Caco-2 (cell line): ENCODE results near the gene GAS7. TPM values are rescaled to one million over a fixed set of nuclear protein-coding genes. Genes with fewer than 3 reads are reported as not detected.

Source experiments
- BruUV-seq: library from RNA; stranded (reverse); fragments of 400-500 nt; replicated peaks from 2 replicates; lab custom pipeline; 2021; lab: Mats Ljungman, UMichigan
- CTCF ChIA-PET: fragments of 300-600 bp; sonication (Branson Sonifier 250); formaldehyde crosslinking; loops from one replicate; lab custom pipeline; 2022; ENCODE audit warnings: antibody characterized with exemption; lab: Charles Lee
- POLR2A ChIA-PET: fragments of 300-600 bp; sonication (Branson Sonifier 250); formaldehyde crosslinking; loops from one replicate; lab custom pipeline; 2022; ENCODE audit warnings: antibody characterized with exemption; lab: Charles Lee
- DNase-seq, 2 experiments: peaks; one replicate each; pipeline versions ENCODE4 v3.0.0 to v3.0.0-alpha.2; 2020 to 2022
- H3K27me3 ChIP-seq: replicated peaks from 2 replicates; pipeline ENCODE4 v1.6.0; 2011; ENCODE audit warnings: low read length; ENCODE audit not compliant: control insufficient read depth, insufficient read depth
- H3K36me3 ChIP-seq: 2 replicates; pipeline ENCODE4 v1.5.1; 2011; ENCODE audit warnings: low read length; ENCODE audit not compliant: control insufficient read depth, insufficient read depth
- H3K4me1 ChIP-seq: fragments of 250-450 bp; sonication (Bioruptor Pico); 2 replicates; pipeline ENCODE4 v1.5.1; 2020; ENCODE audit warnings: mild to moderate bottlenecking
- H3K4me3 ChIP-seq: 2 replicates; pipeline ENCODE4 v1.5.1; 2011; ENCODE audit warnings: low read depth, mild to moderate bottlenecking, control low read depth, low read length
- H3K9me3 ChIP-seq: fragments of 250-450 bp; sonication (Bioruptor Pico); 2 replicates; pipeline ENCODE4 v1.5.1; 2020; ENCODE audit warnings: mild to moderate bottlenecking, moderate library complexity
- H3K27ac Mint-ChIP-seq: one replicate; pipeline ENCODE4 v1.8.0; 2022; ENCODE audit warnings: mixed read lengths; ENCODE audit not compliant: unreplicated experiment
- H3K27me3 Mint-ChIP-seq: one replicate; pipeline ENCODE4 v1.8.0; 2022; ENCODE audit warnings: mixed read lengths; ENCODE audit not compliant: insufficient read depth, unreplicated experiment
- H3K36me3 Mint-ChIP-seq: one replicate; pipeline ENCODE4 v1.8.0; 2022; ENCODE audit warnings: mild to moderate bottlenecking, mixed read lengths; ENCODE audit not compliant: insufficient read depth, unreplicated experiment
- H3K4me1 Mint-ChIP-seq: one replicate; pipeline ENCODE4 v1.8.0; 2022; ENCODE audit warnings: low read depth, mixed read lengths; ENCODE audit not compliant: unreplicated experiment
- H3K4me3 Mint-ChIP-seq: one replicate; pipeline ENCODE4 v1.8.0; 2022; ENCODE audit warnings: mild to moderate bottlenecking, moderate library complexity, mixed read lengths; ENCODE audit not compliant: unreplicated experiment
- H3K9me3 Mint-ChIP-seq: one replicate; pipeline ENCODE4 v1.8.0; 2022; ENCODE audit warnings: mixed read lengths; ENCODE audit not compliant: unreplicated experiment
- intact Hi-C: fragments of 100-400 bp; cut with micrococcal nuclease; formaldehyde crosslinking; loops from one replicate; pipeline ENCODE4 v1.10.0; 2022; ENCODE audit not compliant: unreplicated experiment
- total RNA-seq: library from RNA; stranded (reverse); gene quantifications from 2 replicates; pipeline ENCODE4 v1.2.3, GENCODE V29; 2022
- TF ChIP-seq, protein P1 (sequence below), 2 experiments: fragments of 200-600 bp in 1 of 2; IDR thresholded peaks; 1 replicate in 1 of 2; 2 replicates in 1 of 2; pipeline versions ENCODE4 v1.5.1 to v1.8.0; 2011 to 2022; ENCODE audit warnings: antibody characterized with exemption in 1 of 2, control low read depth in 1 of 2, inconsistent platforms in 1 of 2, low read depth in 1 of 2, low read length in 1 of 2, mild to moderate bottlenecking in 1 of 2, moderate library complexity in 1 of 2; ENCODE audit not compliant: insufficient read depth in 1 of 2, severe bottlenecking in 1 of 2, unreplicated experiment in 1 of 2

Gene GAS7
- total RNA-seq, 1 experiment from 2014 or later: 0.34 TPM

GRCh38 chr17:9969301-9969935 lies 229.0 kb downstream of the GAS7 start:
- ChIA-PET CTCF (no interaction called here), POLR2A (no interaction called here)
- H3K27me3 Mint-ChIP-seq: peaks cover 3% of the 10 kb centered on the region
- Histone ChIP-seq H3K4me1 (no peaks in the 10 kb centered on the region), H3K9me3 (no peaks in the 10 kb centered on the region), H3K4me3 (no peak overlapping the region), H3K27me3 (no peaks in the 10 kb centered on the region), H3K36me3 (no peaks in the 10 kb centered on the region)
- H3K27ac Mint-ChIP-seq: no peak overlapping the region
- H3K36me3 Mint-ChIP-seq: no peaks in the 10 kb centered on the region
- H3K4me3 Mint-ChIP-seq: no peak overlapping the region
- no peaks in the 10 kb centered on the region for H3K9me3 Mint-ChIP-seq
- BruUV-seq: no TSS peak
- intact Hi-C loops: loop anchor here (5.0 kb wide), 1 partner anchor 258 kb away; no protein-coding TSS in a partner anchor
- TF ChIP-seq, protein P1, sequence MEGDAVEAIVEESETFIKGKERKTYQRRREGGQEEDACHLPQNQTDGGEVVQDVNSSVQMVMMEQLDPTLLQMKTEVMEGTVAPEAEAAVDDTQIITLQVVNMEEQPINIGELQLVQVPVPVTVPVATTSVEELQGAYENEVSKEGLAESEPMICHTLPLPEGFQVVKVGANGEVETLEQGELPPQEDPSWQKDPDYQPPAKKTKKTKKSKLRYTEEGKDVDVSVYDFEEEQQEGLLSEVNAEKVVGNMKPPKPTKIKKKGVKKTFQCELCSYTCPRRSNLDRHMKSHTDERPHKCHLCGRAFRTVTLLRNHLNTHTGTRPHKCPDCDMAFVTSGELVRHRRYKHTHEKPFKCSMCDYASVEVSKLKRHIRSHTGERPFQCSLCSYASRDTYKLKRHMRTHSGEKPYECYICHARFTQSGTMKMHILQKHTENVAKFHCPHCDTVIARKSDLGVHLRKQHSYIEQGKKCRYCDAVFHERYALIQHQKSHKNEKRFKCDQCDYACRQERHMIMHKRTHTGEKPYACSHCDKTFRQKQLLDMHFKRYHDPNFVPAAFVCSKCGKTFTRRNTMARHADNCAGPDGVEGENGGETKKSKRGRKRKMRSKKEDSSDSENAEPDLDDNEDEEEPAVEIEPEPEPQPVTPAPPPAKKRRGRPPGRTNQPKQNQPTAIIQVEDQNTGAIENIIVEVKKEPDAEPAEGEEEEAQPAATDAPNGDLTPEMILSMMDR (IDR thresholded peaks at IDR 0.05; ENCODE audit: insufficient read depth in 1 of 2, low read depth in 1 of 2, low read length in 1 of 2, severe bottlenecking in 1 of 2, unreplicated experiment in 1 of 2): no peak
- no peak for DNase-seq
- H3K4me1 Mint-ChIP-seq: no peaks in the 10 kb centered on the region

GRCh38 chr17:9968881-9969280 lies 229.5 kb downstream of the GAS7 start:
- Histone ChIP-seq H3K36me3 (no peaks in the 10 kb centered on the region), H3K9me3 (no peaks in the 10 kb centered on the region), H3K4me3 (no peak overlapping the region), H3K4me1 (no peaks in the 10 kb centered on the region), H3K27me3 (no peaks in the 10 kb centered on the region)
- Mint-ChIP-seq H3K4me3 (no peak overlapping the region), H3K36me3 (no peaks in the 10 kb centered on the region), H3K4me1 (no peaks in the 10 kb centered on the region), H3K27ac (no peak overlapping the region), H3K9me3 (no peaks in the 10 kb centered on the region), H3K27me3 (peaks cover 3% of the 10 kb centered on the region)
- no TSS peak for BruUV-seq
- TF ChIP-seq, protein P1 (IDR thresholded peaks at IDR 0.05; ENCODE audit: insufficient read depth in 1 of 2, low read depth in 1 of 2, low read length in 1 of 2, severe bottlenecking in 1 of 2, unreplicated experiment in 1 of 2): no peak
- CTCF ChIA-PET: no interaction called here
- POLR2A ChIA-PET: no interaction called here
- intact Hi-C loops: loop anchor here (5.0 kb wide), 1 partner anchor 258 kb away; no protein-coding TSS in a partner anchor
- no peak for DNase-seq

DNA sequence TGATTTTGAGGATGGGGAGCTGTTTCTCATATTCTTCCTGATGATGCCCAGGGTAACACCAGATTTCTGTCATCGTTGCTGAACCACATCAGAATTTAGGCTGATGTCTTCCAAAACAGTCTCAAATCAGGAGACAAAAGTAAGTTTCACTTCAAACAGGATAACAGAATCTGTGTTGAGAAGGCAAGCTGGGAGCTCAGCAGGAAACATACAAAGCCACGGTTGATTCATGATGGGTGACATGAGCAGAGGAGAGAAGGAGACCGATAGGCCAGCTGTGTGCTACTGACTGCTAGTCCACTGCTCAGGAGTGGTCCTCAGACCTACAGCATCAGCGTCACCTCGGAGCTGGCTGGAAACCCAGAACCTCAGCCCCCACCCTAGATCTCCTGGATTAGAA lies 230.4 kb downstream of the GAS7 start:
- Mint-ChIP-seq H3K4me1 (no peaks in the 10 kb centered on the region), H3K36me3 (no peaks in the 10 kb centered on the region), H3K27me3 (peaks cover 3% of the 10 kb centered on the region), H3K9me3 (no peaks in the 10 kb centered on the region), H3K4me3 (no peak overlapping the region), H3K27ac (no peak overlapping the region)
- ChIA-PET POLR2A (no interaction called here), CTCF (no interaction called here)
- Histone ChIP-seq H3K27me3 (no peaks in the 10 kb centered on the region), H3K4me1 (no peaks in the 10 kb centered on the region), H3K36me3 (no peaks in the 10 kb centered on the region), H3K9me3 (no peaks in the 10 kb centered on the region), H3K4me3 (no peak overlapping the region)
- intact Hi-C loops: loop anchor here (5.0 kb wide), 1 partner anchor 259 kb away; no protein-coding TSS in a partner anchor
- TF ChIP-seq, protein P1 (IDR thresholded peaks at IDR 0.05; ENCODE audit: insufficient read depth in 1 of 2, low read depth in 1 of 2, low read length in 1 of 2, severe bottlenecking in 1 of 2, unreplicated experiment in 1 of 2): no peak
- no TSS peak for BruUV-seq
- no peak for DNase-seq
